Brain microvascular endothelial cell (primary cell): ENCODE results near the gene PNPLA1.

Source experiments
- DNase-seq: peaks from one replicate; pipeline ENCODE4 v3.0.0-alpha.2; 2020
- H3K27ac ChIP-seq: fragments of 250-450 bp; sonication (Bioruptor Pico); 2 replicates; pipeline ENCODE4 v1.5.1; 2020; ENCODE audit warnings: mild to moderate bottlenecking, moderate library complexity
- H3K27me3 ChIP-seq: fragments of 250-450 bp; sonication (Bioruptor Pico); replicated peaks from 2 replicates; pipeline ENCODE4 v1.5.1; 2020; ENCODE audit warnings: mild to moderate bottlenecking
- H3K36me3 ChIP-seq: fragments of 250-450 bp; sonication (Bioruptor Pico); replicated peaks from 2 replicates; pipeline ENCODE4 v1.5.1; 2020; ENCODE audit warnings: mild to moderate bottlenecking
- H3K4me3 ChIP-seq: 2 replicates; pipeline ENCODE4 v1.5.1; 2011; ENCODE audit warnings: low read depth, mild to moderate bottlenecking, control low read depth, low read length, moderate library complexity
- CTCF ChIP-seq: IDR thresholded peaks from 2 replicates; pipeline ENCODE4 v1.5.1; 2011; ENCODE audit warnings: low read depth, mild to moderate bottlenecking, moderate library complexity, low read length, control low read depth, inconsistent platforms; ENCODE audit errors: missing control alignments
- in situ Hi-C: cut with HindIII; loops from 2 replicates; pipeline ENCODE4 v1.10.0; 2017; ENCODE audit warnings: low sequenced_read_pairs, low pct_ligation_motif_present

PNPLA1 gene

DNA sequence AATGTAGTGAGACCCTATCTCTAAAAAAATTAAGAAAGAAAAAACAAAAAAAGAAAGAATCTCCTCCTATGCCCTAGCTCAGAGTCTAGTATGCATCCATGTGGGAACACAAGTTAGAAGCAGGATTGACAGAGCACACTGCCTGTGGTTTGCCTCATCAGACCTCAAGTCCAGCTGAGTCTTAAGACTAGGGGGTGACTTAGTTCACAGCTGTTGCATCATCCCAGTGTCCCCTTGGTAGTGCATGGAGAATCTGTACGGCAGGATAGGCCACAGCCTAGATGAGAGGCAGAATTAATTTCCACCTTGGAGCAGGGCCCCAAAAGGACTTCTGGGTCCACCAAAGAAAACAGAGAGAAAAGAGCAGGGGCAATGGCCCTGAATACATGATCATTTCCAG, 13.7 kb downstream of the PNPLA1 start:
- DNase-seq, result no peak
- no peak overlapping the region for H3K27ac ChIP-seq
- no peaks in the 10 kb centered on the region for H3K36me3 ChIP-seq
- H3K4me3 ChIP-seq, result no peak overlapping the region
- in situ Hi-C loops, result no loop called here
- no peak for TF ChIP-seq CTCF
- H3K27me3 ChIP-seq, result peaks cover 57% of the 10 kb centered on the region

- peaks cover 53% of the 10 kb centered on the region for H3K27me3 ChIP-seq
- in situ Hi-C loops, result no loop called here
- H3K27ac ChIP-seq, result no peak overlapping the region
- no peak for TF ChIP-seq CTCF
- no peak for DNase-seq
- H3K4me3 ChIP-seq, result no peak overlapping the region
- no peaks in the 10 kb centered on the region for H3K36me3 ChIP-seq
Measured at GRCh38 chr6:36284359-36284758, 14.5 kb downstream of the PNPLA1 start.

DNA sequence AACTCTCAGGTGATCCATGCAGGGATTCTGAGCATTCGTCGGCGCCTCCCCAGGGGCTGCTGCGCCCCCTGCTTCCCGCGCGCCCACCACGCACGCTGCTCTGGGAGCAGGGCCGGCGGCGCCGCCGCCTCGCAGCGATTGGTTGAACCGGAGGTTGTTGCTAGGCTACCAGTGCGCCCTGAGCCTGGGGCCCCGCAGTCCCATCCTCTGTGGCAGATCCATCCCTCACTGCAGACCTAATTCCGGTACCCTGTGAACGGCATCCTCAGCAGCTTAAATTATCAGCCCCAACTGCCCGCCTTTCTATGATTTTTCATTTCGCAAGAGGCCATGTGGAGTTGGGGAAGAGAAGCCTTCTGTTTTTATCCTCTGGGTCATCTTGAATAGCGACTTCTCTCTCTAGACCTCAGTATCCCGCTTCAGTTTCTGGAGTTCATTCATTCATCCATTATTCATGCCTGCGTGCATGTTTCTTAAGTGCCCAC, 15.4 kb downstream of the PNPLA1 start:
- in situ Hi-C loops, result no loop called here
- Histone ChIP-seq H3K27me3 (peaks cover 48% of the 10 kb centered on the region), H3K4me3 (no peak overlapping the region), H3K36me3 (no peaks in the 10 kb centered on the region), H3K27ac (no peak overlapping the region)
- DNase-seq, result no peak
- no peak for TF ChIP-seq CTCF

DNA sequence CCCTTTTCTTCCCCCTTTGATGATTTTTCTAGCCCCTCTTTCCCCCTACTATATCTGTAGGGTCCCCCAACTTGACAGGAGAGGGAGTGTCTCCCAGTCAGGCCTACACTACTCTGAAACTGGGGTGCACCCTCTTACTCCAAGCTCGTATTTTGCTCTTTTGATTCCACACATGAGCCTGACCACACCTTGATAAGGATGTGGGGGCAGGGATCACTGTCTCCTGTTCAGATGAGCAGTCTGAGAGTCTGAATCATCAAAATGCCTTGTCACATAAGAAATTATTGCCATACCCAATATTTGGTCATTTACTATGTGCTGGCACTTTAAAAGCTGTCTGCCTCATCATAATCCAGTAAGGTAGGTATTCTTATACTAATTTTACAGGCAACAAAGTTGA, 15.9 kb downstream of the PNPLA1 start:
- no peak for DNase-seq
- no peak for TF ChIP-seq CTCF

DNA sequence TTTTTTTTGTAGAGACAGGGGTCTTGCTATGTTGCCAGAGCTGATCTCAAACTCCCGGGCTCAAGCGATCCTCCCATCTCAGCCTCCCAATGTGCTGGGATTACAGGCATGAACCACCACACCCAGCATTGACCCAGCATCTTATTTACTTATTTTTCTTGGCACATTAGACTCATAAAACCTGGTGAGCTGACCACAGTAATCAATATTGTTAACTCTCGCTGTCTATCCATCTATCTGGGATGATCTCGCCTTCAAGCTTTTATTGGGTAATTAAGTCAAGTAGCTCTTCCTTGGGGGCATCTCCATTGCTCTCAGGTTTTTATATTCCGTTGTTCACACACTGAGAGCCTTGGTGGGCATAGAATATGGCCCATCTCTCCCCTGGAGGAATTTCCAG, 17.0 kb downstream of the PNPLA1 start:
- no peak for TF ChIP-seq CTCF
- no peak for DNase-seq
- Histone ChIP-seq H3K36me3 (no peaks in the 10 kb centered on the region), H3K4me3 (no peak overlapping the region), H3K27ac (no peak overlapping the region), H3K27me3 (peaks cover 38% of the 10 kb centered on the region)
- in situ Hi-C loops, result no loop called here

More for the DNA sequence above, 15.9 kb downstream of the PNPLA1 start:
- no peaks in the 10 kb centered on the region for H3K36me3 ChIP-seq
- H3K27ac ChIP-seq, result no peak overlapping the region
- no peak overlapping the region for H3K4me3 ChIP-seq
- H3K27me3 ChIP-seq, result peaks cover 45% of the 10 kb centered on the region
- in situ Hi-C loops, result no loop called here

DNA sequence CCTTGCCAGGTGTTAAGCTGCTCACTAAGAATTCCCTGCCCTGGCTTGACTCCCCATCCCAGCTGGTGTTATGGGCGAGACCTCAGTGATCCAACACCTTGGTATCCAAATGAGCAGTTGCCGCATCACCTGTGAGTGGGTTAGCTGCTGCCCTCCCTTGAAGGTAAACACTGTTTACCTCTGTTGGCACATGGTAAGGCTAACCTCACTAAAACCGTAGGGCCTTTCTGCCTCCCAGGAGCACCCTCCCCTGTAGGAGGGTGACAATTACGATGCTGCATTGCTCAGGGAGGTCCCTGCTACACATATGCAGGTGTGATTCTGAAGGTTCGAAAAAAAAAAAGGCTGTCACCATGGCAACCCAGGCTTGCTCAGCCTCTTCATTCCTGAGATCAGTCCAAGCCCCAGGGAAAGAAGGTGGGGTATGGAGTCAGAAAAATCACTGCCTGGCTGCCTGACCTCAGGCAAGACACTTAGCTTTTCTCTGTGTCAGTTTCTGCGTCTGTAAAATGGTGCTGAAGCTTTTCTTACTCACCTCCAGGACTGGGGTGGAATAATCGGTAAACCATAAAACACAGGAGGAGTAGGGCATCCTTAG, 19.5 kb downstream of the PNPLA1 start:
- no peak overlapping the region for H3K4me3 ChIP-seq
- no peak for DNase-seq
- H3K36me3 ChIP-seq, result no peaks in the 10 kb centered on the region
- no peak for TF ChIP-seq CTCF
- peaks cover 25% of the 10 kb centered on the region for H3K27me3 ChIP-seq
- in situ Hi-C loops, result no loop called here
- no peak overlapping the region for H3K27ac ChIP-seq
